HCT116 (cell line): Measurements from ENCODE around the gene BAX.

ENCODE experiments used
- EZH2 ChIP-seq: fragments of 200-600 bp; sonication (generic); IDR thresholded peaks from 2 replicates; pipeline ENCODE4 v1.6.1; 2017; ENCODE audit warnings: antibody characterized with exemption, mixed run types
- RAD21 ChIP-seq: IDR thresholded peaks from 2 replicates; pipeline ENCODE4 v1.6.1; 2012; ENCODE audit warnings: low read depth, mild to moderate bottlenecking
- TF ChIP-seq, protein P1 (sequence below), 3 experiments: fragments of 200-600 bp in 1 of 3; sonication (generic) in 1 of 3; IDR thresholded peaks in 2 of 3; conservative IDR thresholded peaks in 1 of 3; 2 replicates each; pipeline ENCODE4 v1.5.1; 2012 to 2017; ENCODE audit warnings: low read depth in 2 of 3, low read length in 2 of 3, antibody characterized with exemption in 1 of 3, borderline replicate concordance in 1 of 3, control low read depth in 1 of 3, mild to moderate bottlenecking in 1 of 3, mixed read lengths in 1 of 3, mixed run types in 1 of 3, moderate library complexity in 1 of 3; ENCODE audit not compliant: insufficient read depth in 1 of 3
- TF ChIP-seq, protein P2 (sequence below): IDR thresholded peaks from 2 replicates; pipeline ENCODE4 v1.6.1; 2012

- TF ChIP-seq, protein P1, sequence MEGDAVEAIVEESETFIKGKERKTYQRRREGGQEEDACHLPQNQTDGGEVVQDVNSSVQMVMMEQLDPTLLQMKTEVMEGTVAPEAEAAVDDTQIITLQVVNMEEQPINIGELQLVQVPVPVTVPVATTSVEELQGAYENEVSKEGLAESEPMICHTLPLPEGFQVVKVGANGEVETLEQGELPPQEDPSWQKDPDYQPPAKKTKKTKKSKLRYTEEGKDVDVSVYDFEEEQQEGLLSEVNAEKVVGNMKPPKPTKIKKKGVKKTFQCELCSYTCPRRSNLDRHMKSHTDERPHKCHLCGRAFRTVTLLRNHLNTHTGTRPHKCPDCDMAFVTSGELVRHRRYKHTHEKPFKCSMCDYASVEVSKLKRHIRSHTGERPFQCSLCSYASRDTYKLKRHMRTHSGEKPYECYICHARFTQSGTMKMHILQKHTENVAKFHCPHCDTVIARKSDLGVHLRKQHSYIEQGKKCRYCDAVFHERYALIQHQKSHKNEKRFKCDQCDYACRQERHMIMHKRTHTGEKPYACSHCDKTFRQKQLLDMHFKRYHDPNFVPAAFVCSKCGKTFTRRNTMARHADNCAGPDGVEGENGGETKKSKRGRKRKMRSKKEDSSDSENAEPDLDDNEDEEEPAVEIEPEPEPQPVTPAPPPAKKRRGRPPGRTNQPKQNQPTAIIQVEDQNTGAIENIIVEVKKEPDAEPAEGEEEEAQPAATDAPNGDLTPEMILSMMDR (IDR thresholded peaks at IDR 0.05 in 2 of 3, conservative IDR thresholded peaks at IDR 0.05 in 1 of 3; ENCODE audit: borderline replicate concordance in 1 of 3, insufficient read depth in 1 of 3, low read depth in 2 of 3, low read length in 2 of 3) = no peak
- no peak for TF ChIP-seq RAD21
- no peak for TF ChIP-seq EZH2
- TF ChIP-seq, protein P2, sequence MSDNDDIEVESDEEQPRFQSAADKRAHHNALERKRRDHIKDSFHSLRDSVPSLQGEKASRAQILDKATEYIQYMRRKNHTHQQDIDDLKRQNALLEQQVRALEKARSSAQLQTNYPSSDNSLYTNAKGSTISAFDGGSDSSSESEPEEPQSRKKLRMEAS = no peak
Measured at GRCh38 chr19:48994035-48994386, 39.3 kb downstream of the BAX start.
